Activated CD8-positive, alpha-beta memory T cell treated with anti-CD3 and anti-CD28 coated beads, Interleukin-2, amount 50 U/mL, for 24 hours (primary cell): ENCODE results near the gene CEP85.
"Not testable (repeated sequence)": the region's sequence is repeated elsewhere in the genome, so short reads cannot be mapped to it uniquely, and the experiment has no call there.

Source experiments
- DNase-seq: peaks from one replicate; pipeline ENCODE4 v3.0.0-alpha.2; 2020; ENCODE audit errors: extremely low read depth

Gene CEP85

GRCh38 chr1:26225033-26225831, 8.8 kb upstream of the CEP85 start:
- DNase-seq: no peak

GRCh38 chr1:26230682-26231081, 3.3 kb upstream of the CEP85 start:
- not testable (repeated sequence) for DNase-seq

GRCh38 chr1:26234644-26235370, 807 bp downstream of the CEP85 start:
- DNase-seq: no peak

GRCh38 chr1:26237230-26237966, 3.4 kb downstream of the CEP85 start:
- no peak for DNase-seq

DNA sequence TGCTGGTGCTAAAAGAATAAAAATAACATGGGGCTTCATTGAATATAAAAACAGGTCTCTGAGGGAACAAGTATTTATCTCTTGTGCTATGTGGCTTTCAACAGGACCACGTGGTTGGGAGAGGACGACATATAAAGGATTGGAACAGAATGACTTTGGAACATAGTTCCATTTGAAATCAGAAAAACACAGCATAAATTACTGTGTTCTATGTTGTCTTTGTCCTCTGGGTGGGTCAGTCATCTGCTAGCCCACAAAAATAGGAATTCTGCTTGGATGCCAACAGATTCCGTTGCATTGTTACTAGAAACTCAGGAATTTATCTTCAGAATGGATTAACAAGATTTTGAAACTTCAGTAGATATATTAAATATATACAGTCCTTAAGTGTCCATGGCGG, 5.9 kb downstream of the CEP85 start:
- DNase-seq: no peak

GRCh38 chr1:26252718-26253117, 18.7 kb downstream of the CEP85 start:
- no peak for DNase-seq

GRCh38 chr1:26254404-26254803, 20.4 kb downstream of the CEP85 start:
- DNase-seq: no peak

DNA sequence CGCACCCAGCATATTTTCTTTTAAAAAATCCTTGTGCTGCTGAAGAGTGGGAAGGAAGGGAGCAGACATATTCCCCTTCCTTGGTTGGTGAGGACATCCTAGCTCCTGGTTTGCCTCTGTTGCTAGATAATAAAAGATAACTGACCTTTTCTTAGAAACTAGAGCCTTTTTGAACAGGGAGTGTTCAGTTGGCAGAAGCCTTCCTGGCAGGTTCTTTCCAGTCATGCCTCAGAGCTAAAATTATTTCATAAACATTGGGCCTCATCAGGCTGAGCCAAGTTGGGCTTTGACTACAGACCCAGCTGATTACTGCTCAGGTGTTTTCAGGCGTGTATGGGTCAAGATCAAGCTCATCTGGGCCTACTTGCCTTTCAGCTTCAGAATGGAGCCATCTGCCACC, 23.2 kb downstream of the CEP85 start:
- no peak for DNase-seq

GRCh38 chr1:26259005-26259404, 25.0 kb downstream of the CEP85 start:
- DNase-seq: no peak

- DNase-seq: no peak
These were observed 25.6 kb downstream of the CEP85 start for GRCh38 chr1:26259578-26259977.

DNA sequence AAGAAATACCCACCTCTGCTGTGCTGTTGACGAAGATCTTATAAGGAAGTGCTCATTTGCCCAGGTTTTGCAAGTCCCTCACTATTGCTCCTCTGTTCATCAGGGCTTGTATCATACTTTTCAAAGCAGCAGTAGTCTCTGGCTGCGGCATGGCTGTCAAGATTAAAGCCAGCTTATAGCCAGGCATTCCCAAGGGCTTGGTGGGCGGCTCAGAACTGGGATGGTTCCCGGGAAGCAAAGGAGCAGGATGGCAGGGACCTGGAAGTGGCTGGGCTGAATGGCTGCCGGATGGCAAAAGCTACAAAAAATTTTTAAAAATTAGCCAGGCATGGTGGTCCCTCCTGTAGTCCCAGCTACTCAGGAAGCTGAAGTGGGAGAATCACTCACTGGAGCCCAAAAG, 29.2 kb downstream of the CEP85 start:
- DNase-seq: no peak

DNA sequence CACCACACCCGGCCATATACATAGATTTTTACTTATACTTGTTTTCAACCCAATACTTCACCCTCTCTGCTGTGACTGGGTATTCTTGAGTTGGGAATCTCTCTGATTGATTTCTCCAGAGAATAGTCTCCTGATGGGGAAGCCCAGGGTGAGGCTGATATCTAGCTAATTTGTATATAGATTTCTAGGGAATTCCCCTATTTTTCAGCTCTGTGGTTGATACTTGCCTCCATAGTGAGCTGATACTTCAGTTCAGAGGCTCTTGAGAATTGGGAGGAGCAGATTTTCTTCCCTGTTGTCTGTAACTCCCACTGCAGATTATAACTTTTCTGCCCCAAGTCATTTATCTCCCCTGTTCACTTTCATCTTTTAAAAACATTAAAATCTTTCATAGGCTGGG, 31.4 kb downstream of the CEP85 start:
- DNase-seq: no peak

DNA sequence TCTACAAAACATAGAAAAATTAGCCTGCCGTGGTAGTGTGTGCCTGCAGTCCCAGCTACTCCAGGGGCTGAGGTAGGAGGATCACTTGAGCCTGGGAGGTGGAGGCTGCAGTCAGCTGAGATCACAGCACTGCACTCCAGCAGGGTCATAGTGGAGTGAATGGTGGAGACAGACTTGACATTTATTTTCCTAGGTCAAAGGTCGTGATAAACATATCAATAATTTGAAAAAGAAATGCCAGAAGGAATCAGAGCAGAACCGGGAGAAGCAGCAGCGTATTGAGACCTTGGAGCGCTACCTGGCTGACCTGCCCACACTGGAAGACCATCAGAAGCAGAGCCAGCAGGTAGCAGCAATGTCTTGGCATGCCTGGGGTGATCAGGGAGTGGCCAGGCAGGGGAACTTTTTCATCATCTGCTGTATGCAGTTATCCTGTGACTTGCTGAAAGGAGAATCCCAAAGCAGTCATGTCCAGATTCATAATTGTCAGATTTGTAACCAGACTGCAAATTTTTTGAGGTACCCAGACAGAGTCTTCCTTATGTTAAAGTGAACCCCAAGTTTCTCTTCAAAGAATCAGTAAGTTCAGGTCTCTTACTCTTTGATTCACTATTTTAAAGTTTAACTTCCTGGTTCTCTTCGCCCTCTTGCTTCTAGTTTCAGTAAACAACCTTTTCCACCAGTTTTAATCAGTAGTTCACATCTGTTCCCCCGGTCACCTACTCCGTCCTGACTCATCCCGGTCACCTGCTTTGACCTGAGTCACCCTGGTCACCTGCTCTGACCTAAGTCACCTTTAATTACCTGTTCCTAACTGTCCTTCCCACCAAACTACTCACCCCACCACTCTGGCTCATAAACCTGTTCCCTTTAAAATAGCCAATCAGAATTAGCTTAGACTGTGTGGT, 34.5 kb downstream of the CEP85 start:
- DNase-seq: no peak

DNA sequence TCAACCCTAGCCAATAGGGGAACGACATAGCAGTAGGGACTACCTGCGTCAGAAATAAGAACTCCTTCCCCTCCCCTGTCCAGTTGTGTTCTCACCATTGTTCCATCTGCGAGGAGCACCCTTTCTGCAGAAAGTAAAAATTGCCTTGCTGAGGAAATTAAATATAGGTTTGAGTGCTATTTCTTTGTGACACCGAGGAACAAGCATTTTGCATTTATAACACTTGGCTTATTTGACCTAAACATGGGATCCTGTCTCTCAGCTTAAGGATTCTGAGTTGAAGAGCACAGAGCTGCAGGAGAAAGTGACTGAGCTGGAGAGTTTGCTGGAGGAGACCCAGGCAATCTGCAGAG, 35.2 kb downstream of the CEP85 start:
- DNase-seq: no peak

DNA sequence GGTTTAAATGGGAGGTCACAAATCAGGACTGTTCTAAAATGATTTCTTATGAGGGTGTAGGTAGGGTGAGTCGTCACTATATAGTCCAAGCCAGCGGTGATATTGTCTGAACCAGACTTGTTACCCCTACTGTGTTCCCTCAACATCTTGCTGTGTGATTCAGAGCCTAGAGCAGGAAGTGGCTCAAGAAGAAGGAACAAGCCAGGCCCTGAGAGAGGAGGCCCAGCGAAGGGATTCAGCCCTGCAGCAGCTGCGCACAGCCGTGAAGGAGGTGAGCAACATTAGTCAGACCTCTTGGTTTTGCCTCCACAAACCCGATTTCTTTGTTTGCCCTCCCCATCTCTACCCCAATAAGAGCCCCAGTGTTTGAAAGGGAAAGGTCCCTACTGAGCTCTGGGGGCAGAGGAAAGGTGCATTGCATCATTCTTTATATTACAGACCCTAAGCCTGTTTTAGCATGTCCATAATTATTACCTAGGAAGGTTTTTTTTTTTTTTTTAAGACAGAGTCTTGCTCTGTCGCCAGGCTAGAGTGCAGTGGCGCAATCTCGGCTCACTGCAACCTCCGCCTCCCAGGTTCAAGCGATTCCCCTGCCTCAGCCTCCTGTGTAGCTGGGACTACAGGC, 40.9 kb downstream of the CEP85 start:
- DNase-seq: no peak

DNA sequence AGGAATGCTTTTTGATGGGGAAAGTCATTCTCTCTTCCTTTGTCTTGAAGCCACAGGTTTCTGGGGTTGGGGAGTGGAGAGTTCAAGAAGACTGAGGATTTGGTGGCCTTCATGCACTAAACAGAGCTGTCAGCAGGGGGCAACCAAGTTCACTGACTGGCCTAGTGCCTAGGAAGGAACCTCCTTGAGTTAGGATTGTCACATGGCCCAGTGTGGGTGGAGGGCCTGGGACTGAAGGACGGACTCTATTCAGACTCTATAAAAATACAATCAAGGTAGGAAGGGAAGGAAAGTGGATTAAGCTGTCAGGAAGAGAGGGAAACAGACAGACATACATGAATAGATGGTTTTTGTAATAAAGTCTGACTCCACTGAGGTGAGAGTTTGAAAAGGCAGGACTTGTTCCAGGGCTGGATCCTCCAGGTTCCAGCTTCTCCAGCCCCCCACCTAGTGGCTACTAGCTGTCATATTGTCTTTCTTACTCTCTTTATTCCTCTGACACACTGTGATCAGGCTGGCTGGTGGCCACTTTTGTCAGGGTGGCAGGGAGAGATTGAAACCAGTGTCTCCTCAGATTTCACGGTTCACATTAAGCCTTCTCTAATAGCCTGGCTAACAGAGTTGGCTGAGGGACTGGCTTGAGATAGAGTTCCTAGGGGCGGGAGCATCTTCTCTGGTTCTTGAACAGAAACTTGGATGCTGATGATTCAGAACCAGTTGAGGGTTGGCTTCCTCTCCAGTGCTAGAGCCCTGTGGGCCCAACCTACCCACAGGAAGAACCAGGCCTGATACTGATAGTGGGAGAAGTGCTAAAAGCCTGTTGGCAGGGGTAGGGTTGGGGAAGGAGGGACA, 41.8 kb downstream of the CEP85 start:
- DNase-seq: no peak

- DNase-seq: no peak
These were observed 42.4 kb downstream of the CEP85 start for GRCh38 chr1:26276432-26276838.

DNA sequence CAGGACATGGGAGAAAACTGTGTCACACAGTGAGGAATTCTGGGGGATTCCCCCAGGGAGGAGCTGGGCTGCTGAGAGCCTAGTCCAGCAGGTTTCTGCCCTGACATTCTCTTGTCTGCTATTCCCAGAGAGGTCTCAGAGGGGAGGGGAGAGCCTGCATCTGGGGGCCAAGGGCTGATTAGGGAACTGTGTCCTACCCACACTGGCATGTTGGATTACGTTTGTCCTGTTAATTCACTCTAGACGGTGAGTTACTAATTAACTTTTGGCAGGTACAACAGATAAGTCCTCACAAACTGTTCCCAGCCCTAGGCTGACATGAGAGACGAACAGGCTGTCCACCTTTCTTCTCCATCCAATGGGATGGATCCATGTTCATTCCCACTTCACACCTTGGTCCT, 43.3 kb downstream of the CEP85 start:
- no peak for DNase-seq

GRCh38 chr1:26277719-26278118, 43.7 kb downstream of the CEP85 start:
- DNase-seq: no peak

- no peak for DNase-seq
These were observed 44.3 kb downstream of the CEP85 start for GRCh38 chr1:26278303-26278702.
